HepG2 (cell line): Measurements from ENCODE around the gene NGEF.

Experiments
- POLR2AphosphoS5 ChIP-seq: IDR thresholded peaks from 2 replicates; pipeline ENCODE4 v1.6.1; 2012; ENCODE audit warnings: low read depth, low read length
- SIN3A ChIP-seq: IDR thresholded peaks from 2 replicates; pipeline ENCODE4 v1.6.1; 2011; ENCODE audit warnings: low read depth, mild to moderate bottlenecking, control low read depth, low read length, borderline replicate concordance
- ZNF292 ChIP-seq: sonication (generic); formaldehyde crosslinking; IDR thresholded peaks from 2 replicates; pipeline ENCODE4 v1.8.1; 2022; ENCODE audit warnings: mild to moderate bottlenecking, low read depth, missing genetic modification reagents, borderline replicate concordance
- TF ChIP-seq, protein P1 (sequence below): sonication (generic); formaldehyde crosslinking; IDR thresholded peaks from 2 replicates; pipeline ENCODE4 v1.5.0; 2020; ENCODE audit warnings: mild to moderate bottlenecking, missing genetic modification reagents, moderate library complexity

DNA sequence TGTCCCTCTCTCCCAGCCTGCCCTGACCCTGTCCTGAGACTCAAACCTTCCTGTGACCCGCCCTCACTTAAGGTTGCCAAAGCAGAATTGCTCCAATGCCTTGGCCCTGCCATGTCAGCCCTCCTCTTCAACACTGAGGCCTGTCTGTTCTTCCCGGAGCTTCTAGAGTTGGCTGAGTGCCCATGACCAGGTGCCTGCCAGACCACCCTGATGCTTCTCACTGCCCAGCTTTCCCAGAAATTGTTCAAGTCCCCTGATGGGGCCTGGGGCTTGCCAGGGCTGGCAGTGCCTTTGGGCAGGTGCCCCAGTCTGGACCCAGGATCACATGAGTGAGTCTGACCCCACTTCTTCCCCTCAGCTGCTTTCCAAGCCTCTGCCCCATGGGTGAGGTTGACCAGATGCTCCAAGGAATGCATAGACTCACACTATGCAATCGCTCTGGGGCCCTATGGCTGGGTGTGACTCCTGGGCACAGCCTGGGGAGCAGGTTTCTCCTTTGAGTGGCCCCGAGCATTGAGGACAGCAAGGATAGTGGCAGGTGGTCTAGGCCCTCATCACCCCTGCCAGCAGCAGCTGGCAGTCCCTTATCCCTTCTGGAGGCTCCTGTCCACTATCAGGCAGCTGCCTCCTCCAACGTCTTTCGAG is 44.0 kb upstream of the NGEF start:
- TF ChIP-seq ZNF292 (CRISPR knock-in tag), result no peak
- no peak for TF ChIP-seq SIN3A
- TF ChIP-seq, protein P1, sequence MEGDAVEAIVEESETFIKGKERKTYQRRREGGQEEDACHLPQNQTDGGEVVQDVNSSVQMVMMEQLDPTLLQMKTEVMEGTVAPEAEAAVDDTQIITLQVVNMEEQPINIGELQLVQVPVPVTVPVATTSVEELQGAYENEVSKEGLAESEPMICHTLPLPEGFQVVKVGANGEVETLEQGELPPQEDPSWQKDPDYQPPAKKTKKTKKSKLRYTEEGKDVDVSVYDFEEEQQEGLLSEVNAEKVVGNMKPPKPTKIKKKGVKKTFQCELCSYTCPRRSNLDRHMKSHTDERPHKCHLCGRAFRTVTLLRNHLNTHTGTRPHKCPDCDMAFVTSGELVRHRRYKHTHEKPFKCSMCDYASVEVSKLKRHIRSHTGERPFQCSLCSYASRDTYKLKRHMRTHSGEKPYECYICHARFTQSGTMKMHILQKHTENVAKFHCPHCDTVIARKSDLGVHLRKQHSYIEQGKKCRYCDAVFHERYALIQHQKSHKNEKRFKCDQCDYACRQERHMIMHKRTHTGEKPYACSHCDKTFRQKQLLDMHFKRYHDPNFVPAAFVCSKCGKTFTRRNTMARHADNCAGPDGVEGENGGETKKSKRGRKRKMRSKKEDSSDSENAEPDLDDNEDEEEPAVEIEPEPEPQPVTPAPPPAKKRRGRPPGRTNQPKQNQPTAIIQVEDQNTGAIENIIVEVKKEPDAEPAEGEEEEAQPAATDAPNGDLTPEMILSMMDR, result no peak
- no peak for TF ChIP-seq POLR2AphosphoS5
